ENCODE results near the gene PTAFR.

DNA sequence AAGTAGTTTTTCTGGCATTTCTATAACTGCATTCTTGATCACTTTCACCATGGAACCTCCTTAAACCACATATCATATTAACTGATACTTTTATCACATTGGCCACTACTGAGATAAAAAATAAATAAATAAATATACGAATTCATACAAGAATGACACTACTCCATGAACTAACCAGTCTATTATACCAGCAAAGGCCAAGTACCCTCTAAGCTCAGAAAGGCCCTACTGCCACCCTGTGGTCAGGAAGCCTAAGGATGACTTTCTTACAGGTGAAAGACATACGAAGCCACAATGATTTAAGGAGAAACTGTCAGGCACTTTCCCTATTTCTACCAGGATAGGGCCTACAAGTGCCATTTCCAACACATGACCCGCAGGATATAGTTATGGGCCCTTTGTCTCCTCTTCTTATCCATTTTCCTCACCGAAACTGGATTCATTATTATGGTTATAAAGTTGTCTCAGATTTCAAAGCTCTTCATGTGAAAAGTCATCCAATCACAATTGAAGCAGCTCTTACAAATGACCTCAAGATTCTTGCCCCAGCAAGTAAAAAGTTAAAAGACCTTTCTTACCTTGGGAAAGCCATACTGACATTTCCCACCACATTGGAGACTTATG, 32.4 kb upstream of the PTAFR start:
- TF ChIP-seq YY1 (IDR thresholded peaks at IDR 0.05; ENCODE audit: insufficient read depth, insufficient read length) (no peak), ZNF274 (IDR thresholded peaks at IDR 0.05; ENCODE audit: low read depth, low read length) (no peak)
